ENCODE data around the gene OTOG.

OTOG gene

GRCh38 chr11:17559341-17560087 is 12.5 kb downstream of the OTOG start:
- TF ChIP-seq EZH2phosphoT487 (conservative IDR thresholded peaks at IDR 0.05; ENCODE audit: low read length) (no peak), CTCF (IDR thresholded peaks at IDR 0.05; ENCODE audit: insufficient read depth, low read length, poor library complexity, severe bottlenecking) (no peak)
- Histone ChIP-seq H3K36me3 (ENCODE audit: low read length) (no peaks in the 10 kb centered on the region), H2AFZ (ENCODE audit: low read depth, low read length, severe bottlenecking) (no peak overlapping the region), H3K4me2 (ENCODE audit: low read depth, low read length, poor library complexity, severe bottlenecking) (no peak overlapping the region), H3K9me2 (replicated peaks; ENCODE audit: insufficient read depth, low read length) (no peaks in the 10 kb centered on the region), H3K4me3 (ENCODE audit: insufficient read depth, low read length, poor library complexity, severe bottlenecking) (no peak overlapping the region), H3K27ac (ENCODE audit: low read depth, low read length) (no peak overlapping the region), H4K20me1 (ENCODE audit: low read depth, low read length) (no peaks in the 10 kb centered on the region), H3K27me3 (ENCODE audit: low read length) (no peaks in the 10 kb centered on the region), H3K9me3 (ENCODE audit: insufficient read depth, low read length) (no peaks in the 10 kb centered on the region), H3K9ac (ENCODE audit: low read length) (no peak overlapping the region), H3F3A (ENCODE audit: insufficient read depth) (no peaks in the 10 kb centered on the region), H3K79me2 (ENCODE audit: insufficient read depth, low read length) (no peaks in the 10 kb centered on the region)

- Histone ChIP-seq H3K27me3 (ENCODE audit: low read length) (no peaks in the 10 kb centered on the region), H2AFZ (ENCODE audit: low read depth, low read length, severe bottlenecking) (no peak overlapping the region), H3K9me2 (replicated peaks; ENCODE audit: insufficient read depth, low read length) (no peaks in the 10 kb centered on the region), H3K9ac (ENCODE audit: low read length) (no peak overlapping the region), H3F3A (ENCODE audit: insufficient read depth) (no peaks in the 10 kb centered on the region), H3K4me2 (ENCODE audit: low read depth, low read length, poor library complexity, severe bottlenecking) (no peak overlapping the region), H3K27ac (ENCODE audit: low read depth, low read length) (no peak overlapping the region), H3K36me3 (ENCODE audit: low read length) (no peaks in the 10 kb centered on the region), H4K20me1 (ENCODE audit: low read depth, low read length) (no peaks in the 10 kb centered on the region), H3K79me2 (ENCODE audit: insufficient read depth, low read length) (no peaks in the 10 kb centered on the region), H3K9me3 (ENCODE audit: insufficient read depth, low read length) (no peaks in the 10 kb centered on the region), H3K4me3 (ENCODE audit: insufficient read depth, low read length, poor library complexity, severe bottlenecking) (no peak overlapping the region)
- no peak for TF ChIP-seq EZH2phosphoT487 (conservative IDR thresholded peaks at IDR 0.05; ENCODE audit: low read length)
- no peak for TF ChIP-seq CTCF (IDR thresholded peaks at IDR 0.05; ENCODE audit: insufficient read depth, low read length, poor library complexity, severe bottlenecking)
Measured at GRCh38 chr11:17560281-17561110, 13.4 kb downstream of the OTOG start.

- no peaks in the 10 kb centered on the region for H3K36me3 ChIP-seq (ENCODE audit: low read length)
- no peak overlapping the region for H3K9ac ChIP-seq (ENCODE audit: low read length)
- H3K27me3 ChIP-seq (ENCODE audit: low read length) = no peaks in the 10 kb centered on the region
- H4K20me1 ChIP-seq (ENCODE audit: low read depth, low read length) = no peaks in the 10 kb centered on the region
- H3K9me2 ChIP-seq (replicated peaks; ENCODE audit: insufficient read depth, low read length) = no peaks in the 10 kb centered on the region
- no peak overlapping the region for H3K4me3 ChIP-seq (ENCODE audit: insufficient read depth, low read length, poor library complexity, severe bottlenecking)
- no peaks in the 10 kb centered on the region for H3K9me3 ChIP-seq (ENCODE audit: insufficient read depth, low read length)
- H3K79me2 ChIP-seq (ENCODE audit: insufficient read depth, low read length) = no peaks in the 10 kb centered on the region
- H3K4me2 ChIP-seq (ENCODE audit: low read depth, low read length, poor library complexity, severe bottlenecking) = no peak overlapping the region
- TF ChIP-seq CTCF (IDR thresholded peaks at IDR 0.05; ENCODE audit: insufficient read depth, low read length, poor library complexity, severe bottlenecking) = no peak
- no peak for TF ChIP-seq EZH2phosphoT487 (conservative IDR thresholded peaks at IDR 0.05; ENCODE audit: low read length)
- H3F3A ChIP-seq (ENCODE audit: insufficient read depth) = no peaks in the 10 kb centered on the region
- no peak overlapping the region for H2AFZ ChIP-seq (ENCODE audit: low read depth, low read length, severe bottlenecking)
- H3K27ac ChIP-seq (ENCODE audit: low read depth, low read length) = no peak overlapping the region
Measured at GRCh38 chr11:17561111-17561415, 14.0 kb downstream of the OTOG start.

Data from SU-DHL-6 (cell line).